ENCODE measurements around the gene ZCCHC17.
"Not testable (repeated sequence)": the region's sequence is repeated elsewhere in the genome, so short reads cannot be mapped to it uniquely, and the experiment has no call there.

GRCh38 chr1:31282426-31282825 is 14.4 kb upstream of the ZCCHC17 start:
- TF ChIP-seq, protein P1, sequence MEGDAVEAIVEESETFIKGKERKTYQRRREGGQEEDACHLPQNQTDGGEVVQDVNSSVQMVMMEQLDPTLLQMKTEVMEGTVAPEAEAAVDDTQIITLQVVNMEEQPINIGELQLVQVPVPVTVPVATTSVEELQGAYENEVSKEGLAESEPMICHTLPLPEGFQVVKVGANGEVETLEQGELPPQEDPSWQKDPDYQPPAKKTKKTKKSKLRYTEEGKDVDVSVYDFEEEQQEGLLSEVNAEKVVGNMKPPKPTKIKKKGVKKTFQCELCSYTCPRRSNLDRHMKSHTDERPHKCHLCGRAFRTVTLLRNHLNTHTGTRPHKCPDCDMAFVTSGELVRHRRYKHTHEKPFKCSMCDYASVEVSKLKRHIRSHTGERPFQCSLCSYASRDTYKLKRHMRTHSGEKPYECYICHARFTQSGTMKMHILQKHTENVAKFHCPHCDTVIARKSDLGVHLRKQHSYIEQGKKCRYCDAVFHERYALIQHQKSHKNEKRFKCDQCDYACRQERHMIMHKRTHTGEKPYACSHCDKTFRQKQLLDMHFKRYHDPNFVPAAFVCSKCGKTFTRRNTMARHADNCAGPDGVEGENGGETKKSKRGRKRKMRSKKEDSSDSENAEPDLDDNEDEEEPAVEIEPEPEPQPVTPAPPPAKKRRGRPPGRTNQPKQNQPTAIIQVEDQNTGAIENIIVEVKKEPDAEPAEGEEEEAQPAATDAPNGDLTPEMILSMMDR (IDR thresholded peaks at IDR 0.05; ENCODE audit: borderline replicate concordance, extremely low read depth, low read length, poor library complexity, severe bottlenecking), result not testable (repeated sequence)
- TF ChIP-seq EZH2 (IDR thresholded peaks at IDR 0.05; ENCODE audit: borderline replicate concordance, low read depth, low read length, severe bottlenecking), result not testable (repeated sequence)
